Ishikawa (cell line): ENCODE measurements around the gene IL22RA2.

Experiments used
- CREB1 ChIP-seq: IDR thresholded peaks from 2 replicates; pipeline ENCODE4 v1.6.1; 2012; ENCODE audit warnings: low read depth
- EP300 ChIP-seq: IDR thresholded peaks from 2 replicates; pipeline ENCODE4 v1.6.1; 2012; ENCODE audit warnings: borderline replicate concordance
- TCF12 ChIP-seq: IDR thresholded peaks from 2 replicates; pipeline ENCODE4 v1.6.1; 2012; ENCODE audit warnings: low read depth
- YY1 ChIP-seq: IDR thresholded peaks from 2 replicates; pipeline ENCODE4 v1.6.1; 2012; ENCODE audit warnings: low read depth
- TF ChIP-seq, protein P1 (sequence below): IDR thresholded peaks from 2 replicates; pipeline ENCODE4 v1.6.1; 2012; ENCODE audit warnings: low read depth, mild to moderate bottlenecking
- TF ChIP-seq, protein P2 (sequence below): IDR thresholded peaks from 2 replicates; pipeline ENCODE4 v1.6.1; 2012
- TF ChIP-seq, protein P3 (sequence below): IDR thresholded peaks from 2 replicates; pipeline ENCODE4 v1.6.1; 2012

DNA sequence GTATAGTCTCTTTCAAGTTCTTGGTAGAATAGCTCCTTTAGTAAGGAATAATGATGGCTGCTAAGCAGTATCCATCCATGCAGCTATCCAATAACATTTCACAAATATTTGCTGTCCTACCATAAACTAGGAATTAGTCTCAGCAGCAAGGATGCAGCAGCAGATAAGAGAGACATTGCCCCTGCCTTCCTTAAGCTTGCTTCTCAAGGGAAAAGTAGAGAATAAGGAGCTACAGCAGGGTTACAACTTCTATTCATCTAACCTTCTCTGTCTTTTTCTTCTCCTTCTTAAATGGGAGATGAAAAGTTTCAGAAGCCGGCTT lies 2.4 kb downstream of the IL22RA2 start:
- TF ChIP-seq TCF12 (no peak), EP300 (no peak), CREB1 (no peak), YY1 (no peak)
- TF ChIP-seq, protein P1, sequence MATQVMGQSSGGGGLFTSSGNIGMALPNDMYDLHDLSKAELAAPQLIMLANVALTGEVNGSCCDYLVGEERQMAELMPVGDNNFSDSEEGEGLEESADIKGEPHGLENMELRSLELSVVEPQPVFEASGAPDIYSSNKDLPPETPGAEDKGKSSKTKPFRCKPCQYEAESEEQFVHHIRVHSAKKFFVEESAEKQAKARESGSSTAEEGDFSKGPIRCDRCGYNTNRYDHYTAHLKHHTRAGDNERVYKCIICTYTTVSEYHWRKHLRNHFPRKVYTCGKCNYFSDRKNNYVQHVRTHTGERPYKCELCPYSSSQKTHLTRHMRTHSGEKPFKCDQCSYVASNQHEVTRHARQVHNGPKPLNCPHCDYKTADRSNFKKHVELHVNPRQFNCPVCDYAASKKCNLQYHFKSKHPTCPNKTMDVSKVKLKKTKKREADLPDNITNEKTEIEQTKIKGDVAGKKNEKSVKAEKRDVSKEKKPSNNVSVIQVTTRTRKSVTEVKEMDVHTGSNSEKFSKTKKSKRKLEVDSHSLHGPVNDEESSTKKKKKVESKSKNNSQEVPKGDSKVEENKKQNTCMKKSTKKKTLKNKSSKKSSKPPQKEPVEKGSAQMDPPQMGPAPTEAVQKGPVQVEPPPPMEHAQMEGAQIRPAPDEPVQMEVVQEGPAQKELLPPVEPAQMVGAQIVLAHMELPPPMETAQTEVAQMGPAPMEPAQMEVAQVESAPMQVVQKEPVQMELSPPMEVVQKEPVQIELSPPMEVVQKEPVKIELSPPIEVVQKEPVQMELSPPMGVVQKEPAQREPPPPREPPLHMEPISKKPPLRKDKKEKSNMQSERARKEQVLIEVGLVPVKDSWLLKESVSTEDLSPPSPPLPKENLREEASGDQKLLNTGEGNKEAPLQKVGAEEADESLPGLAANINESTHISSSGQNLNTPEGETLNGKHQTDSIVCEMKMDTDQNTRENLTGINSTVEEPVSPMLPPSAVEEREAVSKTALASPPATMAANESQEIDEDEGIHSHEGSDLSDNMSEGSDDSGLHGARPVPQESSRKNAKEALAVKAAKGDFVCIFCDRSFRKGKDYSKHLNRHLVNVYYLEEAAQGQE = no peak
- TF ChIP-seq, protein P2, sequence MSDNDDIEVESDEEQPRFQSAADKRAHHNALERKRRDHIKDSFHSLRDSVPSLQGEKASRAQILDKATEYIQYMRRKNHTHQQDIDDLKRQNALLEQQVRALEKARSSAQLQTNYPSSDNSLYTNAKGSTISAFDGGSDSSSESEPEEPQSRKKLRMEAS = no peak
- TF ChIP-seq, protein P3, sequence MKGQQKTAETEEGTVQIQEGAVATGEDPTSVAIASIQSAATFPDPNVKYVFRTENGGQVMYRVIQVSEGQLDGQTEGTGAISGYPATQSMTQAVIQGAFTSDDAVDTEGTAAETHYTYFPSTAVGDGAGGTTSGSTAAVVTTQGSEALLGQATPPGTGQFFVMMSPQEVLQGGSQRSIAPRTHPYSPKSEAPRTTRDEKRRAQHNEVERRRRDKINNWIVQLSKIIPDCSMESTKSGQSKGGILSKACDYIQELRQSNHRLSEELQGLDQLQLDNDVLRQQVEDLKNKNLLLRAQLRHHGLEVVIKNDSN = no peak
